Liver (tissue), 9 donors: ENCODE results near the gene FAM13C. TPM values are rescaled to one million over a fixed set of nuclear protein-coding genes. Genes with fewer than 3 reads are reported as not detected.

ENCODE experiments used
- DNase-seq: peaks from one replicate; pipeline ENCODE4 v3.0.0-alpha.2; 2017; ENCODE audit warnings: low spot score
- H3K27ac ChIP-seq, 2 donors: one replicate each; pipeline ENCODE4 v1.7.0; 2013; ENCODE audit warnings: inconsistent platforms in 2 of 2, low read length in 2 of 2, control low read depth in 1 of 2, low read depth in 1 of 2, mild to moderate bottlenecking in 1 of 2
- H3K27me3 ChIP-seq, 4 donors: one replicate each; pipeline versions ENCODE4 v1.6.1 to v1.7.0; 2013; ENCODE audit warnings: low read length in 3 of 4, inconsistent platforms in 1 of 4, mild to moderate bottlenecking in 1 of 4, moderate library complexity in 1 of 4; ENCODE audit not compliant: control insufficient read depth in 4 of 4, insufficient read depth in 4 of 4
- H3K36me3 ChIP-seq, 4 donors: one replicate each; pipeline versions ENCODE4 v1.6.1 to v1.7.0; 2013; ENCODE audit warnings: low read length in 3 of 4, mild to moderate bottlenecking in 3 of 4, low read depth in 1 of 4, moderate library complexity in 1 of 4; ENCODE audit not compliant: control insufficient read depth in 4 of 4, insufficient read depth in 3 of 4
- H3K4me1 ChIP-seq, 4 donors: one replicate each; pipeline versions ENCODE4 v1.6.1 to v1.7.0; 2013; ENCODE audit warnings: low read length in 3 of 4, mild to moderate bottlenecking in 3 of 4, moderate library complexity in 1 of 4; ENCODE audit not compliant: control insufficient read depth in 4 of 4, insufficient read depth in 4 of 4
- H3K4me3 ChIP-seq, 3 donors: one replicate each; pipeline versions ENCODE4 v1.6.1 to v1.7.0; 2013; ENCODE audit warnings: low read length in 3 of 3, control low read depth in 1 of 3, low read depth in 1 of 3, mild to moderate bottlenecking in 1 of 3
- H3K9ac ChIP-seq, 2 donors: one replicate each; pipeline ENCODE4 v1.7.0; 2013; ENCODE audit warnings: low read length in 2 of 2, mild to moderate bottlenecking in 2 of 2, moderate library complexity in 2 of 2, control low read depth in 1 of 2, low read depth in 1 of 2
- H3K9me3 ChIP-seq, 4 donors: one replicate each; pipeline versions ENCODE4 v1.6.1 to v1.7.0; 2013; ENCODE audit warnings: low read length in 3 of 4; ENCODE audit not compliant: control insufficient read depth in 4 of 4
- ATF3 ChIP-seq: IDR thresholded peaks from 2 replicates; pipeline ENCODE4 v1.6.1; 2016; ENCODE audit warnings: antibody characterized with exemption
- CTCF ChIP-seq: fragments of 150-350 bp; IDR thresholded peaks from 2 replicates; pipeline ENCODE4 v1.5.1; 2017; ENCODE audit warnings: improper control_type of control experiment, low read depth, low read length; ENCODE audit not compliant: missing input control
- EGR1 ChIP-seq, 2 donors: IDR thresholded peaks; 2 replicates each; pipeline ENCODE4 v1.6.1; 2016 to 2018; ENCODE audit warnings: antibody characterized with exemption in 2 of 2, low read depth in 2 of 2
- FOXA1 ChIP-seq: IDR thresholded peaks from 2 replicates; pipeline ENCODE4 v1.6.1; 2016; ENCODE audit warnings: antibody characterized with exemption
- GABPA ChIP-seq, 2 donors: IDR thresholded peaks in 1 of 2; conservative IDR thresholded peaks in 1 of 2; 2 replicates each; pipeline ENCODE4 v1.6.1; 2016; ENCODE audit warnings: antibody characterized with exemption in 2 of 2, mild to moderate bottlenecking in 1 of 2, moderate library complexity in 1 of 2
- HNF4A ChIP-seq, 2 donors: conservative IDR thresholded peaks; 2 replicates each; pipeline ENCODE4 v1.6.1; 2016; ENCODE audit warnings: antibody characterized with exemption in 2 of 2, mild to moderate bottlenecking in 2 of 2
- HNF4G ChIP-seq: IDR thresholded peaks from 2 replicates; pipeline ENCODE4 v1.6.1; 2016; ENCODE audit warnings: antibody characterized with exemption
- JUND ChIP-seq, 2 donors: IDR thresholded peaks; 2 replicates each; pipeline ENCODE4 v1.6.1; 2016; ENCODE audit warnings: antibody characterized with exemption in 2 of 2
- MAX ChIP-seq: IDR thresholded peaks from 2 replicates; pipeline ENCODE4 v1.6.1; 2016; ENCODE audit warnings: antibody characterized with exemption
- NR2F2 ChIP-seq: IDR thresholded peaks from 2 replicates; pipeline ENCODE4 v1.6.1; 2016; ENCODE audit warnings: antibody characterized with exemption
- RAD21 ChIP-seq, 2 donors: IDR thresholded peaks; 2 replicates each; pipeline ENCODE4 v1.6.1; 2016; ENCODE audit warnings: antibody characterized with exemption in 2 of 2, mild to moderate bottlenecking in 2 of 2
- REST ChIP-seq: IDR thresholded peaks from 2 replicates; pipeline ENCODE4 v1.6.1; 2016; ENCODE audit warnings: antibody characterized with exemption, mild to moderate bottlenecking
- SP1 ChIP-seq: IDR thresholded peaks from 2 replicates; pipeline ENCODE4 v1.6.1; 2018; ENCODE audit warnings: antibody characterized with exemption, mild to moderate bottlenecking
- YY1 ChIP-seq: IDR thresholded peaks from 2 replicates; pipeline ENCODE4 v1.6.1; 2016; ENCODE audit warnings: antibody characterized with exemption, mild to moderate bottlenecking
- ZBTB33 ChIP-seq: IDR thresholded peaks from 2 replicates; pipeline ENCODE4 v1.6.1; 2016; ENCODE audit warnings: antibody characterized with exemption
- WGBS: extraction: QIAGEN DNeasy Blood & Tissue Kit; methylation state at CpG from one replicate; pipeline ENCODE4 v1.1.7; 2013; 5-methylcytosine and 5-hydroxymethylcytosine counted together
- polyA plus RNA-seq, 2 donors: library from polyadenylated mRNA; stranded (reverse) in 1 of 2; unstranded in 1 of 2; fragments of 200-250 nt in 1 of 2; fragments of >200 nt in 1 of 2; fragmentation: Nextera tagmentation in 1 of 2; extraction: Ambion mirVana in 1 of 2; gene quantifications; one replicate each; pipeline versions ENCODE4 v1.2.1 to v1.2.3, GENCODE V29; 2013 to 2015
- total RNA-seq, 2 donors: library from RNA; depleted of rRNA; stranded (reverse); fragments of >200 nt; gene quantifications; one replicate each; pipeline ENCODE4 v1.2.3, GENCODE V29; 2014
- donor health status: healthy.
- donor health status: healthy.
- donor health status: healthy.
- donor health status: healthy.
- donor health status: healthy.

FAM13C gene
- total and polyA plus RNA-seq, 4 donors, result 0.87 to 2.4 (median 2.1) TPM

- H3K9ac ChIP-seq, result no peak overlapping the region
- no peak for DNase-seq
- H3K27me3 ChIP-seq, result no peaks in the 10 kb centered on the region
- H3K36me3 ChIP-seq, result no peaks in the 10 kb centered on the region
- H3K4me3 ChIP-seq, result no peak overlapping the region
- H3K27ac ChIP-seq, result no peak overlapping the region
- 59% methylated on average over 5 of the region's 5 CpGs for WGBS
- TF ChIP-seq REST (peak; percentile 96), JUND (IDR thresholded peaks at IDR 0.05) (no peak)
- no peaks in the 10 kb centered on the region for H3K4me1 ChIP-seq
- no peaks in the 10 kb centered on the region for H3K9me3 ChIP-seq
Measured at GRCh38 chr10:59265141-59265540, 97.2 kb downstream of the FAM13C start.

GRCh38 chr10:59258890-59259289 lies 103.5 kb downstream of the FAM13C start:
- Histone ChIP-seq H3K27ac (no peak overlapping the region), H3K36me3 (no peaks in the 10 kb centered on the region), H3K4me1 (no peaks in the 10 kb centered on the region), H3K9ac (no peak overlapping the region), H3K27me3 (no peaks in the 10 kb centered on the region), H3K4me3 (no peak overlapping the region), H3K9me3 (no peaks in the 10 kb centered on the region)
- no peak for DNase-seq
- WGBS, result 100% methylated on average over 1 of the region's 1 CpG
- no peak for TF ChIP-seq REST
- TF ChIP-seq ZBTB33, result no peak
- no peak for TF ChIP-seq CTCF
- TF ChIP-seq JUND (IDR thresholded peaks at IDR 0.05), result no peak
- no peak for TF ChIP-seq ATF3
- TF ChIP-seq FOXA1, result no peak
- no peak for TF ChIP-seq MAX
- TF ChIP-seq RAD21 (IDR thresholded peaks at IDR 0.05), result no peak
- no peak for TF ChIP-seq EGR1 (IDR thresholded peaks at IDR 0.05; ENCODE audit: low read depth in 2 of 2)
- TF ChIP-seq GABPA (IDR thresholded peaks at IDR 0.05 in 1 of 2, conservative IDR thresholded peaks at IDR 0.05 in 1 of 2), result no peak
- no peak for TF ChIP-seq SP1
- no peak for TF ChIP-seq HNF4A (conservative IDR thresholded peaks at IDR 0.05)
- TF ChIP-seq YY1, result no peak
- TF ChIP-seq NR2F2, result no peak
- no peak for TF ChIP-seq HNF4G
